ENCODE data around the gene STIP1.
A peak's percentile ranks its signal among the peaks of the same experiment; 100 is the strongest.

- TF ChIP-seq CTCF (IDR thresholded peaks at IDR 0.05 in 8 of 11, conservative IDR thresholded peaks at IDR 0.05 in 3 of 11) (peak in 2 of 11 experiments; percentile 14 to 17), POLR2AphosphoS5 (IDR thresholded peaks at IDR 0.05) (peak; percentile 85 to 86 (median 85)), POLR2A (IDR thresholded peaks at IDR 0.05) (peak in 1 of 3 donors; percentile 20)
These were observed 21.5 kb downstream of the STIP1 start for GRCh38 chr11:64207256-64208085.
